Measurements from ENCODE around the gene DTL.

GRCh38 chr1:212030936-212031528 lies 4.5 kb upstream of the DTL start:
- TF ChIP-seq EZH2phosphoT487 (IDR thresholded peaks at IDR 0.05; ENCODE audit: insufficient read depth, low read depth): no peak
- TF ChIP-seq EZH2 (IDR thresholded peaks at IDR 0.05; ENCODE audit: insufficient read depth, poor library complexity, severe bottlenecking): no peak

Measured in GM23248 (cell line).